BLaER1 (cell line): ENCODE data around the gene ARHGEF25.

ENCODE experiments used
- H3K27ac ChIP-seq: shearing (Covaris generic); formaldehyde crosslinking; 2 replicates; pipeline ENCODE4 v1.8.1; 2022
- H3K27me3 ChIP-seq: shearing (Covaris generic); formaldehyde crosslinking; 2 replicates; pipeline ENCODE4 v1.8.1; 2022
- H3K36me3 ChIP-seq: shearing (Covaris generic); formaldehyde crosslinking; 2 replicates; pipeline ENCODE4 v1.8.1; 2022
- H3K4me1 ChIP-seq: shearing (Covaris generic); formaldehyde crosslinking; 2 replicates; pipeline ENCODE4 v1.8.1; 2022
- H3K4me2 ChIP-seq: shearing (Covaris generic); formaldehyde crosslinking; 2 replicates; pipeline ENCODE4 v1.8.1; 2022
- H3K4me3 ChIP-seq: shearing (Covaris generic); formaldehyde crosslinking; 2 replicates; pipeline ENCODE4 v1.8.1; 2022
- H3K9ac ChIP-seq: shearing (Covaris generic); formaldehyde crosslinking; 2 replicates; pipeline ENCODE4 v1.8.1; 2022
- H3K9me3 ChIP-seq: shearing (Covaris generic); formaldehyde crosslinking; 2 replicates; pipeline ENCODE4 v1.8.1; 2022
- H4K20me1 ChIP-seq: shearing (Covaris generic); formaldehyde crosslinking; 2 replicates; pipeline ENCODE4 v1.8.1; 2022
- Cebpa-rat ChIP-seq: shearing (Covaris generic); IDR thresholded peaks from 2 replicates; pipeline ENCODE4 v1.8.1; 2022

The ARHGEF25 gene

GRCh38 chr12:57576613-57577160, 34.5 kb upstream of the ARHGEF25 start:
- H3K27me3 ChIP-seq, result no peaks in the 10 kb centered on the region
- no peak overlapping the region for H3K4me2 ChIP-seq
- H4K20me1 ChIP-seq, result no peaks in the 10 kb centered on the region
- TF ChIP-seq Cebpa-rat, result no peak
- no peak overlapping the region for H3K27ac ChIP-seq
- no peaks in the 10 kb centered on the region for H3K4me1 ChIP-seq
- no peaks in the 10 kb centered on the region for H3K9me3 ChIP-seq
- H3K9ac ChIP-seq, result no peak overlapping the region
- no peaks in the 10 kb centered on the region for H3K36me3 ChIP-seq
- no peak overlapping the region for H3K4me3 ChIP-seq

DNA sequence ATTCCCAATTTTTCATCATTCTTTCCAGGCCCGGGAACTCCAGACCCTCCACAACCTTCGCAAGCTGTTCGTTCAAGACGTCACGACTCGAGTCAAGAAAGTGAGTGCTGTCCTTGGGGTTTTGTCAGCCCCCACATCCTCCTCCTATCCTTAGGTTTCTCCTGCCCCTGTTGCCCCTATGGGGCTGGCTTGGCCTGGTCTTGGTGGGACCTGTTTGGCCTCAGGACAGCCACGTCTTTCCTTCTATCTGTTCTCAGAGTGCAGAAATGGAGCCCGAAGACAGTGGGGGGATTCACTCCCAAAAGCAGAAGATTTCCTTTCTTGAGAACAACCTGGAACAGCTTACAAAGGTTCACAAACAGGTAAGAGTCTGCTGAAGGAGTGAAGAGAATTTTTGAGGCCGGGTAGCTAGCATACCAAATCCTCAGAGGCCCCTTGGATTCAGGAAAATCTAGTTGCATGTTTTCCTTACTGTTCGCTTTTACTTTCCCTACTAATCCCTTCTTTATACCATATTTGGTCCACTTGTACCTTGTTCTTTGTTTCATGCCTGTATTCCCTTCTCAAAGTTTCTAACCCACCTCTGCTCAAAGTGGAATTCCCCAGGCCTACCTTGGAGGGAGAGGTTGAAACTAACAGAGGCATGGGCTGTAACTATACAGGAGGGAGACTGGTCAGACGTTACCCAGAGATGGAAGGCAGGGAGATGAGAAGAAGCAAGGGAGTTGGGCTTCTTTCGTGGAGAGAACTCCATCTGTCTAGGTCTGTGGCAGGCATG, 33.1 kb upstream of the ARHGEF25 start:
- Histone ChIP-seq H3K27me3 (no peaks in the 10 kb centered on the region), H3K4me1 (no peaks in the 10 kb centered on the region), H3K4me3 (no peak overlapping the region), H3K9me3 (no peaks in the 10 kb centered on the region), H3K4me2 (no peak overlapping the region), H4K20me1 (no peaks in the 10 kb centered on the region), H3K9ac (no peak overlapping the region), H3K36me3 (no peaks in the 10 kb centered on the region), H3K27ac (no peak overlapping the region)
- no peak for TF ChIP-seq Cebpa-rat

DNA sequence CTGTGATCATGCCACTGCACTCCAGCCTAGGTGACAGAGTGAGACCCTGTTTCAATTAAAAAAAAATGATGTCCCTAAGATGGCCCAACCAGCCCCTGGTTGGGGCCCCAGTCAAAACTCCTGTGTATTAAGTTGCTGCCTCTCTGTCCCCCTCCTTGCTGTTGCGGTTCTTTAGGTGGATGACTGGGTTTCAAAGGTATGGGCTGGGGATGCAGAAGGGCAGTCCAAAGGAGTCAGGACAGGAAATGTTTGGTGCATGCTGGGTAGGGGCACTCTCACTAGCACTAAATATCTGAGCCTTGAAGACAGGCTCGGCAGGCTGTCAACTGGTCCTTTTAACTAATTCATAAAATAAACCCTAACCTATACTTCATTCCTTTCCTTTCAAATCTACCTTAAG, 32.2 kb upstream of the ARHGEF25 start:
- no peak overlapping the region for H3K4me3 ChIP-seq
- no peak overlapping the region for H3K27ac ChIP-seq
- no peaks in the 10 kb centered on the region for H3K36me3 ChIP-seq
- no peak overlapping the region for H3K4me2 ChIP-seq
- H3K27me3 ChIP-seq, result no peaks in the 10 kb centered on the region
- TF ChIP-seq Cebpa-rat, result no peak
- H4K20me1 ChIP-seq, result no peaks in the 10 kb centered on the region
- H3K4me1 ChIP-seq, result no peaks in the 10 kb centered on the region
- H3K9me3 ChIP-seq, result no peaks in the 10 kb centered on the region
- no peak overlapping the region for H3K9ac ChIP-seq

DNA sequence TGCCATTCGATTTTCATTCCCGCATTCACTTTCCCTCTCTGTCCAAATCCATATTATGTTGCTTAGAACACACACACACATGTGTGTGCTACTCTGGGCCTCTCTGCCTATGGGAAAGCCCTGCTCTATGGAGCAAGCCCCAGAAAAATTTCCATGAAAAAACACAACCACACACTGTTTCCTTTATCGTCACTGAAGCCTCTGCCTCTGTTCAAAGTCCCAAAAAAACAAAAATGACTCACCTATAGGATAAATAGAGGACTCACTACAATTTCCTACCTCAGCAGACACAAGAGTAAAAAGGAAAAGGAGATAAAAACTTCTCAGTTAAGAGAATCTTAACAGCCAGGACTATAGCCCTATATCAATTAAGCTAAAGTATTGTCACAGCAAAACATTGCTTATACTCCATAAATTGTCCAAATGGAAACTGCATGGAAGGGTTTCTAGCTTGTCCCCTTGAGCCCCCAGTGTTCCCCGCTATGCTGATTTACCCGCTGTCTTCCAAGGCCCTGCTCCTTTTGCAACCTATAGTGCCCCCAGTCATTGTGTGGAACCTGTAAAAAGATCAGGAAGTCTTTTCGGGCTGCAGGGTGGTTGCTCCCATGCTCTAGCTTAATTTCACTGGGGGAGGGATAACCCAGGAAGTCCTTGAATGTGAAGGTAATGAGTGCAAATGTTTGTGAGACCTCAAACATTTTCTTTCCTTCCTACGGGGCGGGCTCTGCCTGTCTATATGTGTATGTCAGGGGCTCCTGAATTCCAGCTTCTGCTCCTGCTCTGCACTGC, 31.4 kb upstream of the ARHGEF25 start:
- Histone ChIP-seq H3K4me1 (no peaks in the 10 kb centered on the region), H3K4me2 (no peak overlapping the region), H3K36me3 (no peaks in the 10 kb centered on the region), H3K27me3 (0 out of 2 replicates have a peak, but pooled peaks cover 6% of the 10 kb centered on the region), H4K20me1 (no peaks in the 10 kb centered on the region), H3K4me3 (no peak overlapping the region), H3K27ac (no peak overlapping the region), H3K9ac (no peak overlapping the region), H3K9me3 (no peaks in the 10 kb centered on the region)
- no peak for TF ChIP-seq Cebpa-rat

DNA sequence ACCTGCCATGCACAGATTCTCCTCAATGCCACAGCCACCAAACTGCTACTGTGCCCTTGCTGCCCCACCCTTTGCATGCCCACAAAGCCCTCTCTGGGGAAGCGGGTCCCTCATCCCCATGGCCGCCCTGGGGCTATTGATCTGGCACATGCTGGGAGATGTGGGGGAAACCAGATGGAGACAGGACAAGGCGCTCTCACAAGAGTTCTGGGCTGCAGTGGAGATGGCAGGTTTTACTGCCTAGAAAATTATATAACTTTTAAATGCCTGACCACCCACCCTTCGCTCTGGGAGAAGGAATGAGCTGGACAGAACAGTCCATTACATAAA, 30.8 kb upstream of the ARHGEF25 start:
- no peaks in the 10 kb centered on the region for H3K9me3 ChIP-seq
- TF ChIP-seq Cebpa-rat, result no peak
- H3K4me3 ChIP-seq, result no peak overlapping the region
- H3K4me2 ChIP-seq, result no peak overlapping the region
- H3K9ac ChIP-seq, result no peak overlapping the region
- H3K27me3 ChIP-seq, result 0 out of 2 replicates have a peak, but pooled peaks cover 8% of the 10 kb centered on the region
- no peak overlapping the region for H3K27ac ChIP-seq
- no peaks in the 10 kb centered on the region for H3K36me3 ChIP-seq
- no peaks in the 10 kb centered on the region for H4K20me1 ChIP-seq
- H3K4me1 ChIP-seq, result no peaks in the 10 kb centered on the region

GRCh38 chr12:57581802-57582201, 29.4 kb upstream of the ARHGEF25 start:
- H3K9me3 ChIP-seq, result no peaks in the 10 kb centered on the region
- no peak overlapping the region for H3K27ac ChIP-seq
- TF ChIP-seq Cebpa-rat, result no peak
- H3K4me2 ChIP-seq, result no peak overlapping the region
- no peaks in the 10 kb centered on the region for H4K20me1 ChIP-seq
- no peak overlapping the region for H3K9ac ChIP-seq
- no peaks in the 10 kb centered on the region for H3K36me3 ChIP-seq
- H3K4me1 ChIP-seq, result no peaks in the 10 kb centered on the region
- H3K4me3 ChIP-seq, result no peak overlapping the region
- 0 out of 2 replicates have a peak, but pooled peaks cover 8% of the 10 kb centered on the region for H3K27me3 ChIP-seq

- no peaks in the 10 kb centered on the region for H4K20me1 ChIP-seq
- no peak overlapping the region for H3K9ac ChIP-seq
- H3K36me3 ChIP-seq, result no peaks in the 10 kb centered on the region
- H3K4me1 ChIP-seq, result no peaks in the 10 kb centered on the region
- H3K4me3 ChIP-seq, result no peak overlapping the region
- no peaks in the 10 kb centered on the region for H3K9me3 ChIP-seq
- 0 out of 2 replicates have a peak, but pooled peaks cover 8% of the 10 kb centered on the region for H3K27me3 ChIP-seq
- H3K4me2 ChIP-seq, result no peak overlapping the region
- no peak for TF ChIP-seq Cebpa-rat
- no peak overlapping the region for H3K27ac ChIP-seq
Measured at GRCh38 chr12:57582440-57582839, 28.8 kb upstream of the ARHGEF25 start.

GRCh38 chr12:57583008-57583831, 28.0 kb upstream of the ARHGEF25 start:
- no peaks in the 10 kb centered on the region for H3K36me3 ChIP-seq
- TF ChIP-seq Cebpa-rat, result no peak
- no peaks in the 10 kb centered on the region for H3K9me3 ChIP-seq
- no peaks in the 10 kb centered on the region for H4K20me1 ChIP-seq
- H3K27me3 ChIP-seq, result 0 out of 2 replicates have a peak, but pooled peaks cover 8% of the 10 kb centered on the region
- no peak overlapping the region for H3K9ac ChIP-seq
- no peak overlapping the region for H3K27ac ChIP-seq
- no peak overlapping the region for H3K4me2 ChIP-seq
- H3K4me1 ChIP-seq, result no peaks in the 10 kb centered on the region
- H3K4me3 ChIP-seq, result no peak overlapping the region

- no peak overlapping the region for H3K27ac ChIP-seq
- no peaks in the 10 kb centered on the region for H4K20me1 ChIP-seq
- no peaks in the 10 kb centered on the region for H3K9me3 ChIP-seq
- no peak overlapping the region for H3K4me3 ChIP-seq
- no peak overlapping the region for H3K4me2 ChIP-seq
- TF ChIP-seq Cebpa-rat, result no peak
- H3K27me3 ChIP-seq, result 0 out of 2 replicates have a peak, but pooled peaks cover 8% of the 10 kb centered on the region
- H3K9ac ChIP-seq, result no peak overlapping the region
- no peaks in the 10 kb centered on the region for H3K4me1 ChIP-seq
- H3K36me3 ChIP-seq, result no peaks in the 10 kb centered on the region
Measured at GRCh38 chr12:57584050-57584449, 27.2 kb upstream of the ARHGEF25 start.
